NCI-H748 treated with DMSO at 0.1 percent for 48 hours (cell line): ENCODE measurements around the gene ARL8B.

Source experiments
- DNase-seq: peaks from one replicate; lab custom pipeline; 2025; lab: John Stamatoyannopoulos, UW

Gene ARL8B

DNA sequence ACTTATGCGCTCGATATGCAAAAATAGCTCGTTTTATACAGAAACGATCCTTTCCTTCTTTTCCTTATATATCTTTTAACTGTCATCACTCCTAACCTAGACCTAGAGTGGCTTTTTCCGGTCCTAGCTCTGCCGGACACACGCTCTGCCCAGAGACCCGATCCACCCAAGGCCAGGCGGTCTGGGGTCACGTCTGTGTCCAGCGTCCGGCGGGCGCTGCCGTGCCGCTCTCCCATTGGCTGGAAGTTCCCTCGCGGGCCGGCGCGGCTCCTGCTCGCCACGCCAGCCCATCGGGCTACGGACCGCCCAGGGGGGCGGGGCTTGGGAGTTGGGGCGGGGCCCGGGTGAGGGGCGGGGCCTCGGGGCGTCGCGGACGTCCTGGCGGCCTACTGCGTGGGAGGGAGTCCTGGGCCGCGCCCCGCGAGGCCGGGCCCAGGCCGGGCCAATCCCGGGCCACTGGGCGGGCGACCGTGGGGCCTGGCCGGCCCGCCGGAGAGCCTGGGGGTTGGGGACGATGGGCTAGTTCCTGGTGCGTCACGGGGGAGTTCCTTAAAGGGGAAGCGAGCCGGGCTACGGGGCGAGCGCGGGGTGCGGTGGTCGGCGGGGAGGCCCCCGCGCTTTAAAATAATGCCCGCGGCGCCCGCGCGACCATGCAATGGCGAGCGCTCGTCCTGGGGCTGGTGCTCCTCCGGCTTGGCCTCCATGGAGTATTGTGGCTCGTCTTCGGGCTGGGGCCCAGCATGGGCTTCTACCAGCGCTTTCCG, 65.2 kb downstream of the ARL8B start, which contains the start of gene EDEM1:
Gene EDEM1, plus strand, starts transcription at position 552 of the 764 bp plus-strand sequence. Its CDS starts 99 bp downstream, at position 651.
- DNase-seq = peak; percentile 52

DNA sequence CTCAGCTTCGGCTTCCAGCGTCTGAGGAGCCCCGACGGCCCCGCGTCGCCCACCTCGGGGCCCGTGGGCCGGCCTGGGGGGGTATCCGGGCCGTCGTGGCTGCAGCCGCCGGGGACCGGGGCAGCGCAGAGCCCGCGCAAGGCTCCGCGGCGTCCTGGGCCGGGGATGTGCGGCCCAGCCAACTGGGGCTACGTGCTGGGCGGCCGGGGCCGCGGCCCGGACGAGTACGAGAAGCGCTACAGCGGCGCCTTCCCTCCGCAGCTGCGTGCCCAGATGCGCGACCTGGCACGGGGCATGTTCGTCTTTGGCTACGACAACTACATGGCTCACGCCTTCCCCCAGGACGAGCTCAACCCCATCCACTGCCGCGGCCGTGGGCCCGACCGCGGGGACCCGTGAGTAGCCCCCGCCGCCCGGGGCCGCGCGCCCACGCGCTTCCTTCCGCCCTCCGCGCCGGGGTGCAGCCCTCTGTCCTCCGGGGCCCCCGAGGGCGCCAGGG, 65.9 kb downstream of the ARL8B start:
- no peak for DNase-seq

GRCh38 chr3:5188419-5189221, 66.5 kb downstream of the ARL8B start:
- peak; percentile 2 for DNase-seq

DNA sequence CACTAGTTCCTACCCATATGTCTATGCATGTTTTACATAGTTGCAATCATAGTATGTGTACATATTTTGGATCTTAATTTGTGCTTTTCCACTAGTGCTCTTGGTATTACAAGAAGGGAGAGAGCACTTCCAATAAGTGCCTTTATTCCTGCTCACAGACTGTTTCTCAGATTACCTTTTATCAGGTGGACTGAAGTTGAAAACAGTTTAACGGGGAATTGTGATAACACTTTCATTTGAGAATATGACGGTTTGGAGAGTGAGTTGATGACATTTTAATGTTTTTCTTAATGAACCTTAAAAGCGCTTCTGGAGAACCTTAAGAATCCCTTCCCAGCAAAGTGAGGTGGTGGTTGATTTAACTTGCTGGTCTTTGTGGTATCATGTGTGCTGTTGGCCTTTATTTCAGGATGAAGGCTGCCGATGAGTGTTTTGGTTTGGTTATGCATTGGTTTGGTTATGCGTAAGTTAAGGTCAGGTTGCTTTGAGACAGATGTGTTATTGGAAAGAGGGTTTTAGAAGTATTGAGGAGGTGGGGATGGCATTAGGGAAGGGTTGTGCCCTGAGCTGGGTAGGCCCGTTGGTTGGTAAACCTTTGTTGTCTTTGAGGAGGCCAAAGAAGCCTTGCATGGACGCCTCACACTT, 68.2 kb downstream of the ARL8B start:
- no peak for DNase-seq

DNA sequence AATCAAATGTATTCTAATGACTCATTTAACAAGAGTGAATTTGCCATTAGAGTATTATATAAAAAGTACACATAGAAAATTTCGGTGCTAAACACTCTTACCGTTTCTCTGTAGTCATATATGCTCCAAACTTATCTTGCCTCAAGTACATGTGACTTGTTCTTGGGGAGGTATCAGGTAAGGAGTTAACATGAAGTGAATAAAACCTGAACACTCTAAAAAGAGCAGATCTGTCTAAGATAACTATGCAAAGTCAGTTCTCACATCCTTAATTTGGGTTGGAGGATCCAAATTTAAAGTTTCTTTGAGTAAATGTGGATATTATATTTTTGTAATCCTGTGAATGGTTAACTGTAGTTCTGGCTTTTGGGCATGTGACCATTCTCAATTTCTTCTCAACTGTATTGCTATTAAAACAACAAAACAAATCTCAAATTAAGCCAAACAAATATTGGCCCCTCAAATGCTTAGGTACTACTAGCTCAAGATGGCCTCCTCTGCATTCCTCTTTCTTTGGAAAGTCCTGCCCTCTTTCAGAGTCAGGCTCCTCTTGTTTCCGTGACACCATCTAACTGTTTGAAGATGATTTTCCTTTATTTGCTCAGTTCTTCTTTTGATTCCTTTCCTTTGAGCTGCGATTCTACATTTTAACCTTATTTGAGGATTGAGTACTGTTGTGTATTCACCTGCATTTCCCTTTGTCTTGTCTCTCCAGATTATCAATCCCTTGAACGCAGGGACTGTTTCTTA, 69.6 kb downstream of the ARL8B start:
- no peak for DNase-seq

- no peak for DNase-seq
Observed at GRCh38 chr3:5192571-5193365, 70.7 kb downstream of the ARL8B start.

DNA sequence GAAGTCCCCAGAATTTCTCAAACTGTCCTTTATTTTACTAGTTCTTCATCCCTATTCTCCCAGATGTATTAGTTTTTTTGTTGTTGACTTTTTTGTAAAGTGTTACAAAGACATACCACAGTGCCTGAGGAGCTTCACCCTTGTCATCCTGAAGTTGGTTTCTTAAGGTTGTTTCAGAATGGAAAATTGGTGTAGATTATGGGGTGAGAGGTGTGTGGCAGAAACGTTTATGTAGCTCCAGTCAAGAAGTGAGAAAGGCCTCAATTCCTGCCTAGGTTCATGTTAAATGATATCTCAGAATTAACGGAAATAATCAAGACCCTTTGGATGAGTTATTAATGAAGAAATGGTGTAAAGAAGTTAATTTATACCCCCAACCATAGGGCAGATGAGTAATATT, 72.2 kb downstream of the ARL8B start:
- no peak for DNase-seq

DNA sequence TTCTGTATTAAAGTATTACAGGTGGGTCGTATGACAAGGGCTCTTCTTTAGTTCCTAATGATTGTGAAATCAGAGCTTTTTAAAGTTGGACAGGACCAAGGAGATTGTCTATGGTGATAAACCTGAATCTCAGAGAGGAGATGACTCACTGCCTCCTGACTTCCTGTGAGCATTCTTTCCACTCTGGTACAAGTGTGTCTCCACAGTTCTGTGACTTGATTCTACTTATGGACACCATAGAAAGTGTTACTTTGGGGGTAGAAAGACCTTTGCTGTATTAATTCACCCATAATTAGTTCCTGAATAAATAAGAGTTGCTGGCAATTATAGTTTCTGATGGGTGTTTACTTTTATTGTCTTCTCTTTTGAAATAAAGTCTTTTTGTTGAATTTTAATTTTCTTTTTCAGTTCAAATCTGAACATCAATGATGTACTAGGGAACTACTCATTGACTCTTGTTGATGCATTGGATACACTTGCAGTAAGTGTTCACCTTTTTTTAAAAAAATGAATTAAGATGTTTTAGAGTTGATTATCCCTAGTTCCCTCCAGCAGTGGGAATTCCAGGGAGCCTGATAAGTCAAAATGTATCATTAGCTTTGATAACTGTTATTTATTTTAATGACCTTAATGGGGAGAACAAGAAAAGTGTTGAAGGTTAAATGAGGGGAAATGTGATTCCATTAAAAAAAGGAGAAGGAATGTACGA, 72.9 kb downstream of the ARL8B start:
- no peak for DNase-seq

DNA sequence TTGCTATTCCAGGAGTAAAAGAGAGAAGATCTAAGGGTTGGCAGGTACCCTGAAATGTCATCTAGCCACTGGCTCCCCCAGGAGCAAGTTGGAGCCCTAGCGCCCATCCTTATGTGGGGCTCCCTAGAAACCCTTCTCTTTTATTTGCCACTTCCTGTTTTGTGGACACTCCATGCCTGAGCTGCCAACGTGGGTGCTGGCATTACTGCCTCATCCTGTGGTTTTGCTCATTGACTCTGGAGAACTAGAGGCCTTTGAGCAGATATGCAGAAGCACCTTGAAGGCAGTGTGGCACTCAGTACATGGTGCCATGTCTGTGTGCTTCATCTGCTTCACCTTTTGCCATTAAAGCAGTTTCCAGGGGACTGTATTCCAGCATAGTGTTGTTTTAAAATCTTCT, 73.5 kb downstream of the ARL8B start:
- no peak for DNase-seq

DNA sequence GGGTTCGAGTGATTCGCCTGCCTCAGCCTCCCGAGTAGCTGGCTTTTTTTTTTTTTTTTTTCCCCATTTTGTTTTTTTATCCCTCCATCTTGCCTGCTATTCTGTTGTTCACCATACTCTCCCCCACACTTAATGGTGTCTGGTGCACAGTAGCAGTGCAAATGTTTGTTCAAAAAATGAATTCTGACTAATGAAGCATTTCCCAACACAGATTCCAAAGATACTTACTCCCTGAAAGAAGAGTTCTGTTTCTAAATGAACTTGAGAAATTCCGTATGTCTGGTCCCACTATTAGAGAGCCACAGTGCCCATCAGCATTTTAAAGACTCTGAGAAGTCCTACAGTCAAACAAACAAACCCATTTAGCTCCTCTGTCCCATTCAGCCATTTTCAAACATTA, 74.9 kb downstream of the ARL8B start:
- DNase-seq = no peak

DNA sequence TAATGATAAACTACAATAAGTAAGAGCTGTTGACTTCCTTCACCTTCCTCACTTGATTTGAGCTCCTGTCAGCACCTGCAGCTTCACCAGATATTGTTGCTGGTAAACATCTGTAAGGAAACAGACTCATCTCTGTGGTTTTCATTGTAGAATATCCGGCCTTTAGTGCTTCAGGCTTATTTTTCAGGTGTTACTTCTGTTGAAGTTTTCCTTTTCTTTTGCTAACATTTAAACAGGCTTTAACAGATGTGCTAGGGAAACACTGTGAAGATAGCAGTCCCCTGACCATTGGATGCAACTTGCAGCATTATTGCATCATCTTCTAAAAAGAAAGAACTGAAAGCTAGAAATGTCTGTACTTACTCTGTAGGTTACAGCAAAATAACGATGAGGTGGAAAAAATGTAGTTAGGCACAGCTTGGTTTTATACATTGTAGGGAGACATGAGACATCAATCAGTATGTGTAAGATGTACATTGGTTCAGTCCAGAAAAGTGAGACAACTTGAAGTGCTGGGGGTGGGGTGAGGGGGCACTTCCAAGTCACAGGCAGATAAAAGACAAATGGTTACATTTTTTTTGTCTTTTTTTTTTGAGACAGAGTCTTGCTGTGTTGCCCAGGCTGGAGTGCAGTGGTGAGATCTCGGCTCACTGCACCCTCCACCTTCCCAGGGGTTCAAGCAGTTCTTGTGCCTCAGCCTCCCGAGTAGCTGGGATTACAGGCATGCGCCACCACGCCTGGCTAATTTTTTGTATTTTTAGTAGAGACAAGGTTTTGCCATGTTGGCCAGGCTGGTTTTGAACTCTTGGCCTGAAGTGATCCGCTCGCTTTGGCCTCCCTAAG, 75.6 kb downstream of the ARL8B start:
- DNase-seq = no peak

DNA sequence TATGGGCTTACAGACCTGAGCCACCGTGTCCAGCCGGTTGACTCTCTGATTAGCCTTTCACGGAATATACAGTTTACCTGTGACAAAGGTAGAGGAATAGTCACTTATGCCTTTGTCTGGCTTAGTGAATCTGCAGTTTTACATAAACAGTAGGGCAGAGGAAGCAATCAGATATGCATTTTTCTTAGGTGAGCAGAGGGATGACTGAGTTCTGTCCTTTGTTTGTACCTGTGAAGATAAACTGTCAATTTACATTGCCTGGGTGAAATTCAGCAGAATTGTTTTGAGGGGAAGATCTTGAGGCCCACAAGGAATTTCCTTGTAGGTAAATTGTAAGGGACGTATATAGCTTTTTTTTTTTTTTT, 76.2 kb downstream of the ARL8B start:
- DNase-seq = no peak

GRCh38 chr3:5198986-5199731, 77.1 kb downstream of the ARL8B start:
- no peak for DNase-seq

- DNase-seq = peak; percentile 9
Observed at GRCh38 chr3:5201536-5201935, 79.4 kb downstream of the ARL8B start.

GRCh38 chr3:5202222-5202621, 80.1 kb downstream of the ARL8B start:
- DNase-seq = no peak

DNA sequence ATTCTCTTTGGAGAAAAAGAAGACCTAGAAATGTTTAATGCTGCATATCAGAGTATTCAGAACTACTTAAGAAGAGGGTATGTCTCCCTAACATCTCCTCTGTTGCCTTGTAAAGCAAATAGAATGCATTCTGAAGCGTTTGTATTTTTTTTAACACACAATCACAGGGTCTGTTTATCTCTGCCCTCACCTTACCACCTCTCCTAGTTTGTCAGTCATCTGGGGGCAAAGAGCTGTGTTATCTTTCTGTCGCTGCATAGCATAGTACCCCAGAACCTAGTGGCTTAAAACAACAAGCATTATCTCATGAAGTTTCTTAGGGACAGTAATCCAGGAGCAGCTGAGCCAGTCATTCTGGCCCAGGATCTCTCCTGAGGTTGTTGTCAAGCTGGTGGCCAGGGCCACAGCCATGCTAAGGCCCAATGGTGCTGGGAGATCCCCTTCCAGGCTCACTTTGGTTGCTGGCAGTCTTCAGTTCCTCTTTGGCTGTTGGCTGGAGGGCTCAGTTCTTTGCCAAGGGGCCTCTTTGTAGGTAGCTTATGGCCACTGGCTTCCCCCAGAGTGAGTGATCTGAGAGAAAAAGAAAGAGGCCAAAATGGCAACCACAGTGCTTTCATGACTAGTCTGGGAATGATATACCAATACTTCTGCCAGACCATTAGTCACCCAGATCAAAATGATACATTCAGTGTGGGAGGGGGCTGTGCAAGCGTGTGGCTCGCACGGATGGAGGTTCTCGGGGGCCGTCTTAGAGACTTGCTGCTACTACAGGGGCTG, 83.3 kb downstream of the ARL8B start:
- no peak for DNase-seq

DNA sequence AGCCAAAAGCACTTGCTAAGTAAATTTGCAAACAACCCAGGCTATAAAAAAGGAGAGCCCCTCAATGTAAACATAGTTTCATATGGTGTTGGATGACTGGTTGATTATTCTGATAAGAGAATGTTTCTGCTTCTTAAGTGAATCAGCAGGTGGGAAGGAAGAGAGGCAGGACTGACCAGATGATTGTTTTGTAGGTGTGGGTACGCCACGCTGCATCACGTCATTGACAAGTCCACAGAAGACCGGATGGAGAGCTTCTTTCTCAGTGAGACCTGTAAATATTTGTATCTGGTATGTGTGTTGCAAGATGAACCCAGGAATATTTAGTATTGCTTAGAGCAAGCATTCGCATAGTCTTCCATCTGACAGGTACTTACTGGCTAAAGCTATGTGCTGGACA, 88.8 kb downstream of the ARL8B start:
- DNase-seq = peak; percentile 94
